HepG2 (cell line): Measurements from ENCODE around the gene ACKR3. TPM values are rescaled to one million over a fixed set of nuclear protein-coding genes. Genes with fewer than 3 reads are reported as not detected.

Source experiments
- ATAC-seq: fragments of 200-7000 bp; cut with Tn5 transposase; 3 replicates; pipeline ENCODE4 v1.9.1; 2020; ENCODE audit warnings: mild to moderate bottlenecking, moderate library complexity
- BruUV-seq: library from RNA; stranded (reverse); fragments of 400-500 nt; replicated peaks from 2 replicates; lab custom pipeline; 2021; lab: Mats Ljungman, UMichigan
- CTCF ChIA-PET: fragments of 300-600 bp; formaldehyde crosslinking; extraction: SDS; loops from one replicate; lab custom pipeline; 2021; ENCODE audit warnings: low total read pairs, inconsistent platforms, low intra/inter-chr PET ratio; lab: Yijun Ruan, JAX
- POLR2A ChIA-PET: fragments of 350-600 bp; sonication (Branson Sonifier 250); formaldehyde crosslinking; loops from one replicate; lab custom pipeline; 2020; ENCODE audit warnings: antibody characterized with exemption, inconsistent platforms; lab: Yijun Ruan, JAX
- DNase-seq: peaks from one replicate; pipeline ENCODE4 v3.0.0-alpha.2; 2015; ENCODE audit warnings: low spot score
- FAIRE-seq: peaks from 3 replicates; lab custom pipeline; 2011; peaks lifted over from hg19 to GRCh38; lab: Jason Lieb, UNC
- H2AFZ ChIP-seq: one replicate; pipeline ENCODE4 v1.6.1; 2011; ENCODE audit warnings: low read length, inconsistent platforms
- H3K27ac ChIP-seq: fragments of 300-600 bp; 3 replicates; pipeline ENCODE4 v1.8.0; 2011; ENCODE audit warnings: mixed run types, mild to moderate bottlenecking, mixed read lengths, low read length, inconsistent platforms; ENCODE audit not compliant: insufficient read depth; ENCODE audit errors: extremely low read length
- H3K27me3 ChIP-seq, 2 experiments: fragments of 200-600 bp in 1 of 2; 2 replicates in 1 of 2; 3 replicates in 1 of 2; pipeline versions ENCODE4 v1.6.0 to v1.8.0; 2011; ENCODE audit warnings: low read length in 2 of 2, mild to moderate bottlenecking in 2 of 2, moderate library complexity in 2 of 2, inconsistent platforms in 1 of 2; ENCODE audit not compliant: insufficient read depth in 2 of 2, control insufficient read depth in 1 of 2
- H3K36me3 ChIP-seq, 2 experiments: fragments of 200-600 bp in 1 of 2; replicated peaks in 1 of 2; 2 replicates in 1 of 2; 3 replicates in 1 of 2; pipeline versions ENCODE4 v1.5.1 to v1.8.0; 2011; ENCODE audit warnings: low read length in 2 of 2, inconsistent platforms in 1 of 2; ENCODE audit not compliant: insufficient read depth in 2 of 2, control insufficient read depth in 1 of 2
- H3K4me1 ChIP-seq: 2 replicates; pipeline ENCODE4 v1.5.1; 2012; ENCODE audit warnings: low read length, inconsistent platforms; ENCODE audit not compliant: insufficient read depth
- H3K4me2 ChIP-seq: 2 replicates; pipeline ENCODE4 v1.6.0; 2011; ENCODE audit warnings: low read depth, low read length, inconsistent platforms
- H3K4me3 ChIP-seq, 3 experiments: fragments of 200-600 bp in 1 of 3; sonication (generic), shearing (Covaris generic) in 1 of 3; replicated peaks in 1 of 3; 2 replicates each; pipeline ENCODE4 v1.5.1; 2011 to 2016; ENCODE audit warnings: low read length in 3 of 3, inconsistent platforms in 2 of 3, low read depth in 2 of 3, mild to moderate bottlenecking in 2 of 3, control low read depth in 1 of 3, mixed read lengths in 1 of 3; ENCODE audit not compliant: insufficient read depth in 1 of 3
- H3K79me2 ChIP-seq: one replicate; pipeline ENCODE4 v1.6.1; 2011; ENCODE audit warnings: low read length, inconsistent platforms; ENCODE audit not compliant: insufficient read depth
- H3K9ac ChIP-seq: 2 replicates; pipeline ENCODE4 v1.6.0; 2011; ENCODE audit warnings: mild to moderate bottlenecking, low read depth, low read length, inconsistent platforms; ENCODE audit not compliant: insufficient read depth
- H3K9me3 ChIP-seq: 2 replicates; pipeline ENCODE4 v1.5.1; 2012; ENCODE audit warnings: mild to moderate bottlenecking, low read length
- H4K20me1 ChIP-seq: 2 replicates; pipeline ENCODE4 v1.6.0; 2011; ENCODE audit warnings: inconsistent platforms, mild to moderate bottlenecking, low read length, moderate library complexity; ENCODE audit not compliant: insufficient read depth
- ATRX ChIP-seq: sonication (generic); formaldehyde crosslinking; IDR thresholded peaks from 2 replicates; pipeline ENCODE4 v1.4.0; 2020; ENCODE audit warnings: missing genetic modification reagents, borderline replicate concordance
- CBX5 ChIP-seq: sonication (generic); formaldehyde crosslinking; IDR thresholded peaks from 2 replicates; pipeline ENCODE4 v1.4.0; 2020; ENCODE audit warnings: missing genetic modification reagents, borderline replicate concordance
- CHD4 ChIP-seq: fragments of 200-600 bp; sonication (generic); IDR thresholded peaks from 2 replicates; pipeline ENCODE4 v1.7.0; 2017; ENCODE audit warnings: mild to moderate bottlenecking, low read length, borderline replicate concordance
- FOSL2 ChIP-seq: sonication (generic); formaldehyde crosslinking; IDR thresholded peaks from 2 replicates; pipeline ENCODE4 v1.4.0; 2020; ENCODE audit warnings: missing genetic modification reagents
- FOXA3 ChIP-seq: IDR thresholded peaks from 2 replicates; pipeline ENCODE4 v1.6.1; 2016; ENCODE audit warnings: missing genetic modification reagents, missing compliant biosample characterization
- HDAC1 ChIP-seq: sonication (generic); formaldehyde crosslinking; IDR thresholded peaks from 2 replicates; pipeline ENCODE4 v1.5.1; 2020; ENCODE audit warnings: mild to moderate bottlenecking, missing genetic modification reagents
- KDM2A ChIP-seq: sonication (generic); formaldehyde crosslinking; IDR thresholded peaks from 2 replicates; pipeline ENCODE4 v1.4.0; 2020; ENCODE audit warnings: low read depth, missing genetic modification reagents, borderline replicate concordance
- RFX1 ChIP-seq: fragments of 450-650 bp; IDR thresholded peaks from 2 replicates; pipeline ENCODE4 v1.6.1; 2017
- SETDB1 ChIP-seq: sonication (generic); formaldehyde crosslinking; IDR thresholded peaks from 2 replicates; pipeline ENCODE4 v1.5.1; 2020; ENCODE audit warnings: missing genetic modification reagents, mild to moderate bottlenecking, borderline replicate concordance
- ZMYM4 ChIP-seq: sonication (generic); formaldehyde crosslinking; IDR thresholded peaks from 2 replicates; pipeline ENCODE4 v1.8.1; 2023; ENCODE audit warnings: mild to moderate bottlenecking, missing genetic modification reagents
- ZNF746 ChIP-seq: sonication (generic); formaldehyde crosslinking; IDR thresholded peaks from 2 replicates; pipeline ENCODE4 v1.8.0; 2022; ENCODE audit warnings: mild to moderate bottlenecking, missing genetic modification reagents
- ZNF839 ChIP-seq: sonication (generic); formaldehyde crosslinking; IDR thresholded peaks from 2 replicates; pipeline ENCODE4 v1.4.0; 2020; ENCODE audit warnings: missing genetic modification reagents, mild to moderate bottlenecking, borderline replicate concordance
- WGBS: methylation state at CpG from one replicate; pipeline ENCODE4 v1.1.6; 2017; ENCODE audit warnings: low lambda C conversion rate; 5-methylcytosine and 5-hydroxymethylcytosine counted together
- in situ Hi-C: cut with HindIII; loops from 2 replicates; pipeline ENCODE4 v1.10.0; 2017; ENCODE audit warnings: low pct_unique_long_range_greater_than_20kb; ENCODE audit not compliant: extremely low pct_ligation_motif_present
- intact Hi-C: fragments of 100-400 bp; cut with micrococcal nuclease; formaldehyde crosslinking; loops from one replicate; pipeline ENCODE4 v1.10.0; 2022; ENCODE audit not compliant: unreplicated experiment
- polyA plus RNA-seq, 8 experiments: library from polyadenylated mRNA; depleted of rRNA in 3 of 8; stranded (reverse) in 7 of 8; unstranded in 1 of 8; fragments of >200 nt; fragmentation: Illumina TruSeq in 4 of 8; extraction: Trizol in 4 of 8; gene quantifications; 2 replicates each; pipeline versions ENCODE4 v1.2.1 to v1.2.3, GENCODE V29; 2011 to 2016; ENCODE audit warnings: low read depth in 4 of 8, missing spikeins in 1 of 8, mixed read lengths in 1 of 8; ENCODE audit not compliant: insufficient read depth in 1 of 8
- total RNA-seq, 5 experiments: library from RNA; depleted of rRNA; stranded (reverse); fragments of >200 nt; fragmentation: Illumina TruSeq; extraction: Trizol; gene quantifications; 2 replicates each; pipeline ENCODE4 v1.2.3, GENCODE V29; 2016; ENCODE audit warnings: low read depth in 1 of 5

ACKR3 gene
- total and polyA plus RNA-seq, 2 of the 13 experiments (the other 11 are each of a cell fraction or from before 2014, with no cell fraction given) = not detected

DNA sequence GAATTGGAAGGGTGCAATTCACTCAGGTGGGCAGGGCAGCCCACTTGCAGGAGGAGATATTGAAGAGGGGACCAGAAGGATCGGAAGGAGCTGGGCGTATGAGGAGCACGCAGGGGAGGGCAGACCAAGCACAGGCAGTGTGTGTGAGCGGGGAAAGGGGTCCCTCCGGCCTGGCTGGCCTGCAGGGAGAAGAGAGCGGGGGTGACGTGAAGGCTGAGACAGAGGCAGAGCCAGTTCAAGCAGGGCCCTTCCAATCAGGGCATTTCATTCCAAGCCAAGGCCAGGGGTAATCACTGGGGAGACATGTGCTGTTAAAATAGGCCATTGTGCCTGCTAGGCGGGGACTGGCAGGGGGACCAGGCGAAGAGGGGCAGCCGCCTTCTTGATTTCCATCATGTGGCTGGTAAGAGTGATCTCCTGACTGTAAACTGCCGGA lies 62.2 kb downstream of the ACKR3 start:
- intact Hi-C loops = no loop called here
- WGBS = 15% methylated on average over 11 of the region's 11 CpGs
- Histone ChIP-seq H3K27me3 (peaks cover 2 to 61% of the 10 kb centered on the region in 2 experiments; a peak in 4 of 5 replicates), H4K20me1 (no peaks in the 10 kb centered on the region), H3K36me3 (no peaks in the 10 kb centered on the region), H3K4me1 (no peaks in the 10 kb centered on the region), H3K27ac (no peak overlapping the region), H3K4me2 (no peak overlapping the region), H3K79me2 (no peaks in the 10 kb centered on the region), H3K9me3 (no peaks in the 10 kb centered on the region), H2AFZ (no peak overlapping the region), H3K4me3 (no peak overlapping the region), H3K9ac (no peak overlapping the region)
- no peak for FAIRE-seq
- no peak for ATAC-seq
- in situ Hi-C loops = no loop called here
- ChIA-PET CTCF (no interaction called here), POLR2A (no interaction called here)
- BruUV-seq = no TSS peak
- DNase-seq = no peak
- TF ChIP-seq ZMYM4 (CRISPR knock-in tag) = no peak
- TF ChIP-seq ZNF746 (CRISPR knock-in tag) = no peak
- TF ChIP-seq CHD4 = no peak
- no peak for TF ChIP-seq HDAC1 (CRISPR knock-in tag)
- TF ChIP-seq KDM2A (CRISPR knock-in tag) = no peak
- TF ChIP-seq RFX1 = no peak
- TF ChIP-seq FOSL2 (CRISPR knock-in tag) = no peak
- TF ChIP-seq FOXA3 (CRISPR knock-in tag) = no peak
- TF ChIP-seq ZNF839 (CRISPR knock-in tag) = no peak
- no peak for TF ChIP-seq CBX5 (CRISPR knock-in tag)
- TF ChIP-seq ATRX (CRISPR knock-in tag) = no peak
- TF ChIP-seq SETDB1 (CRISPR knock-in tag) = no peak
